OCI-LY3 (cell line): Measurements from ENCODE around the gene MAOB.

Experiments
- H2AFZ ChIP-seq: fragments of 200-600, 300-600 bp; shearing (Covaris generic); 2 replicates; pipeline ENCODE4 v1.6.0; 2014; ENCODE audit warnings: antibody characterized with exemption, low read depth, low read length
- H3K27ac ChIP-seq: fragments of 200-600, 300-600 bp; sonication (generic); 2 replicates; pipeline ENCODE4 v1.5.1; 2014; ENCODE audit warnings: mild to moderate bottlenecking, low read length, moderate library complexity, mixed read lengths
- H3K27me3 ChIP-seq: fragments of 200-600, 300-600 bp; sonication (generic); 2 replicates; pipeline ENCODE4 v1.6.1; 2014; ENCODE audit warnings: low read depth, low read length, mixed read lengths
- H3K36me3 ChIP-seq: fragments of 200-600, 300-600 bp; sonication (generic); replicated peaks from 2 replicates; pipeline ENCODE3; 2014; ENCODE audit warnings: low read depth, low read length, mixed read lengths
- H3K4me1 ChIP-seq: fragments of 300-600, 200-600 bp; sonication (generic); 2 replicates; pipeline ENCODE4 v1.6.1; 2014; ENCODE audit warnings: low read length, mixed read lengths
- H3K4me2 ChIP-seq: fragments of 200-600, 300-600 bp; sonication (generic); 2 replicates; pipeline ENCODE4 v1.6.1; 2014; ENCODE audit warnings: low read length, mixed read lengths
- H3K4me3 ChIP-seq: fragments of 300-600, 200-600 bp; sonication (generic); 2 replicates; pipeline ENCODE4 v1.5.1; 2014; ENCODE audit warnings: antibody characterized with exemption, mild to moderate bottlenecking, low read length, moderate library complexity
- H3K79me2 ChIP-seq: fragments of 300-600, 200-600 bp; shearing (Covaris generic); 2 replicates; pipeline ENCODE4 v1.6.1; 2014; ENCODE audit warnings: mild to moderate bottlenecking, low read length, mixed read lengths
- H3K9ac ChIP-seq: fragments of 300-600, 200-600 bp; shearing (Covaris generic); 2 replicates; pipeline ENCODE4 v1.6.0; 2014; ENCODE audit warnings: mild to moderate bottlenecking, low read length, moderate library complexity
- H3K9me3 ChIP-seq: fragments of 200-600, 300-600 bp; shearing (Covaris generic); 2 replicates; pipeline ENCODE4 v1.6.1; 2014; ENCODE audit warnings: low read length, mixed read lengths; ENCODE audit not compliant: insufficient read depth
- H4K20me1 ChIP-seq: fragments of 200-600, 300-600 bp; sonication (generic); 2 replicates; pipeline ENCODE4 v1.6.1; 2016; ENCODE audit warnings: low read length, mixed read lengths; ENCODE audit not compliant: insufficient read depth
- EZH2phosphoT487 ChIP-seq: fragments of 200-600 bp; shearing (Covaris generic); IDR thresholded peaks from 2 replicates; pipeline ENCODE4 v1.6.1; 2018; ENCODE audit warnings: antibody characterized with exemption, mixed run types, low read depth
- TF ChIP-seq, protein P1 (sequence below): fragments of 200-600, 300-600 bp; sonication (generic); IDR thresholded peaks from 2 replicates; pipeline ENCODE4 v1.5.1; 2014; ENCODE audit warnings: antibody characterized with exemption, low read length, low read depth

Gene MAOB

DNA sequence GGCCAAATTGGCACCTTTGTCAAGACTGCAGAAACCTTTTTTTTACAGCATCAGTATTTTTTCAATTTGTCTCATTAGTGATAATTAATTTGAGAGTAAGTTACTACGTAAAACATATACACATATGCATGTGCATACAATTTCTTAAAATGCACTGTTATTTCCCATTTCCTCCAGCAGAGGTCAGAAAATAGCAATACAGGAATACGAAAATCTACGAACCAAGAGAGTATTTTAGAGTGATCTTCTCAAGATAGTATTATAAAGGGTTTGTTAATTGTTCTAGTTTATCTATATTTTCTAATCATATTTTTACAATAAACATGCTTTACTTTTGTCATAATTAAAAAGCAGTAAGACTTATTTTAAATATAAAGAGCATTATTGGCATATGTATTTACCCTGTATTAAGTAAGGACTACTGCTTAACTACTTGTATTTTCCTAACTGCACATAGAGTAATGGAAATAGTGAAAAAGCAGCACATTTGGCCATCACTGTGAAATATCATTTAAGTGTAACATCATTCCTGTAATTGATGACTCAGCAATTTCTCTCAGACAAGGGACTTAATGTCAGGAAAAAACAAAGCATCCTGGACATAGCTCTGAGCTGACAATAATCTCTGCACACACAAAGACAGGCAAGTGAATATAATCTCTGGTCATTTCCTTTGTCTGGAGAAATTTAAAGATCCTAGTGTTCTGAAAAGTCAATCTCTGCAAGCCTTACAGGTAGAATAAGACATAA is 45.6 kb downstream of the MAOB start:
- Histone ChIP-seq H3K36me3 (no peaks in the 10 kb centered on the region), H3K4me3 (no peak overlapping the region), H3K4me2 (no peak overlapping the region), H3K4me1 (no peaks in the 10 kb centered on the region), H4K20me1 (no peaks in the 10 kb centered on the region), H3K27ac (no peak overlapping the region), H3K9ac (no peak overlapping the region), H2AFZ (no peak overlapping the region), H3K79me2 (no peaks in the 10 kb centered on the region), H3K9me3 (no peaks in the 10 kb centered on the region), H3K27me3 (no peaks in the 10 kb centered on the region)
- no peak for TF ChIP-seq EZH2phosphoT487
- TF ChIP-seq, protein P1, sequence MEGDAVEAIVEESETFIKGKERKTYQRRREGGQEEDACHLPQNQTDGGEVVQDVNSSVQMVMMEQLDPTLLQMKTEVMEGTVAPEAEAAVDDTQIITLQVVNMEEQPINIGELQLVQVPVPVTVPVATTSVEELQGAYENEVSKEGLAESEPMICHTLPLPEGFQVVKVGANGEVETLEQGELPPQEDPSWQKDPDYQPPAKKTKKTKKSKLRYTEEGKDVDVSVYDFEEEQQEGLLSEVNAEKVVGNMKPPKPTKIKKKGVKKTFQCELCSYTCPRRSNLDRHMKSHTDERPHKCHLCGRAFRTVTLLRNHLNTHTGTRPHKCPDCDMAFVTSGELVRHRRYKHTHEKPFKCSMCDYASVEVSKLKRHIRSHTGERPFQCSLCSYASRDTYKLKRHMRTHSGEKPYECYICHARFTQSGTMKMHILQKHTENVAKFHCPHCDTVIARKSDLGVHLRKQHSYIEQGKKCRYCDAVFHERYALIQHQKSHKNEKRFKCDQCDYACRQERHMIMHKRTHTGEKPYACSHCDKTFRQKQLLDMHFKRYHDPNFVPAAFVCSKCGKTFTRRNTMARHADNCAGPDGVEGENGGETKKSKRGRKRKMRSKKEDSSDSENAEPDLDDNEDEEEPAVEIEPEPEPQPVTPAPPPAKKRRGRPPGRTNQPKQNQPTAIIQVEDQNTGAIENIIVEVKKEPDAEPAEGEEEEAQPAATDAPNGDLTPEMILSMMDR: peak; percentile 56

DNA sequence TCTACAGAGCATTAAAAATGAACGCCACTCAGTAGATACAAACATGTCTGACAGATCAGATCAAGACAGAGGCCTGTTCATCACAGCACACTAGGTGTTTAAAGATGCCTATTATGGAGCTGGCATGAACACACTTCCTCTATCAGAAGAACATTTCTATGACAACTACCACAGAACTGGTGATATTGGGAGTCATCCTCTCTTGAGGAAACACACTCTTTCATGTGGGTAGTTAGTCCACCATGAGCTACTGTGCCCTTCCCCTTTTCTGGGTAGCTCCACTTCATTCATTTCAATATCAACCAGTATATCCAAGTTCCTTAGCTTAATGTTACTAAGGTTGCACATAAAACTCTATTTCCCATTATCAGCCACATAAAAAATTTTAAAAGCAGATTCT is 46.7 kb downstream of the MAOB start:
- no peaks in the 10 kb centered on the region for H4K20me1 ChIP-seq
- no peak overlapping the region for H3K9ac ChIP-seq
- no peak overlapping the region for H3K27ac ChIP-seq
- TF ChIP-seq EZH2phosphoT487: no peak
- TF ChIP-seq, protein P1: no peak
- H3K4me2 ChIP-seq: no peak overlapping the region
- no peak overlapping the region for H2AFZ ChIP-seq
- no peaks in the 10 kb centered on the region for H3K79me2 ChIP-seq
- H3K36me3 ChIP-seq: no peaks in the 10 kb centered on the region
- H3K9me3 ChIP-seq: no peaks in the 10 kb centered on the region
- no peaks in the 10 kb centered on the region for H3K4me1 ChIP-seq
- H3K27me3 ChIP-seq: no peaks in the 10 kb centered on the region
- H3K4me3 ChIP-seq: no peak overlapping the region

DNA sequence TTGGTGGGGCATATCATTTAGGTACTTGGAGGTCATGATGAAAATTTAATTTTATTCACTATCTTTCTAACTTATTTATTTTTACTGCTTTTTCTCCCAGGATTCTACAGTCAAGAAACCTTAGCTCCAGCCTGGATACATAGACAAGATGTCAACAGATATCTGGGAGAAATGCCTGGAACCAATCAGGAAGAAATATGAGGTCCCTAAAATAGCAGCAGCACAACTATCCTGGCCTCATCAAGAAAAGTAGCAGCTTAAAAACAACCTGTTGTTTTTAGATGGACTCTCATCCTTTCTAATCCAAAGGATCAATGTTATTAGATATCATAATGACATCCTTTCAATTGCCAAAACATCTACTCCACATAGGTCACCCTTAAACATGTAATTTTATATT is 54.5 kb downstream of the MAOB start:
- Histone ChIP-seq H3K9me3 (no peaks in the 10 kb centered on the region), H3K4me3 (no peak overlapping the region), H3K4me1 (no peaks in the 10 kb centered on the region), H3K4me2 (no peak overlapping the region), H2AFZ (no peak overlapping the region), H3K79me2 (no peaks in the 10 kb centered on the region), H3K27me3 (no peaks in the 10 kb centered on the region), H3K9ac (no peak overlapping the region), H3K36me3 (no peaks in the 10 kb centered on the region), H4K20me1 (no peaks in the 10 kb centered on the region), H3K27ac (no peak overlapping the region)
- TF ChIP-seq, protein P1: no peak
- TF ChIP-seq EZH2phosphoT487: no peak

DNA sequence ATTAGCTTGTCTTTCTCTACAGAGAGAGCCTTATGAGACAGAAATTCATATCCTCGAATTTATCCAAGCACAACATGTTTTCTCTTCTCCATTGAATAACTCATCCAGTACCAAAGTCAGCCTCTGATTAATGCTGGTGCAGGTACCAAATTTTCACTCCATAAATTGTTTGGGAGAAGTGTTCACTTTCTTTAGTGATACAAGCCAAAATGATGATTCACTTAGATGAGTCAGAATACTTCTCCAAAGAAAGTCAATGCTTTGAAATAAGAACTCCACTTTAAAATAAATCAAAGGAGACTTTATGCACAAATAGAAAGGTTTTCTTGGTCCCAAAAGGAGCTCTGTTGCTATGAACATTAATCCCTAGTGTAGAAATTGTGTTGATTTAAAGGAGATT is 60.2 kb downstream of the MAOB start:
- H3K4me2 ChIP-seq: no peak overlapping the region
- no peaks in the 10 kb centered on the region for H3K4me1 ChIP-seq
- no peaks in the 10 kb centered on the region for H4K20me1 ChIP-seq
- H3K79me2 ChIP-seq: no peaks in the 10 kb centered on the region
- no peaks in the 10 kb centered on the region for H3K36me3 ChIP-seq
- no peak overlapping the region for H3K9ac ChIP-seq
- H3K27me3 ChIP-seq: no peaks in the 10 kb centered on the region
- H3K4me3 ChIP-seq: no peak overlapping the region
- H3K27ac ChIP-seq: no peak overlapping the region
- H2AFZ ChIP-seq: no peak overlapping the region
- H3K9me3 ChIP-seq: no peaks in the 10 kb centered on the region
- TF ChIP-seq EZH2phosphoT487: no peak
- TF ChIP-seq, protein P1: no peak
